H9 (cell line): Measurements from ENCODE around the gene CBFA2T2. TPM values are rescaled to one million over a fixed set of nuclear protein-coding genes. Genes with fewer than 3 reads are reported as not detected.

Experiments
- DNase-seq: peaks from one replicate; pipeline ENCODE4 v3.0.0-alpha.2; 2017
- H2AFZ ChIP-seq: one replicate; pipeline ENCODE4 v1.6.1; 2013; ENCODE audit warnings: mild to moderate bottlenecking, low read length, control low read depth, moderate library complexity
- H2AK5ac ChIP-seq: 2 replicates; pipeline ENCODE4 v1.6.1; 2013; ENCODE audit warnings: low read length, control low read depth, mixed read lengths; ENCODE audit not compliant: insufficient read length
- H2BK120ac ChIP-seq: one replicate; pipeline ENCODE4 v1.6.1; 2013; ENCODE audit warnings: low read depth, mild to moderate bottlenecking, low read length, control low read depth, inconsistent platforms; ENCODE audit not compliant: poor library complexity, severe bottlenecking
- H2BK12ac ChIP-seq: 2 replicates; pipeline ENCODE4 v1.6.1; 2013; ENCODE audit warnings: low read length, control low read depth, mixed read lengths, low read depth; ENCODE audit not compliant: insufficient read length
- H2BK15ac ChIP-seq: 2 replicates; pipeline ENCODE4 v1.6.1; 2013; ENCODE audit warnings: low read depth, low read length, control low read depth
- H2BK20ac ChIP-seq: one replicate; pipeline ENCODE4 v1.6.1; 2013; ENCODE audit warnings: low read depth, mild to moderate bottlenecking, low read length, control low read depth, inconsistent platforms; ENCODE audit not compliant: poor library complexity, severe bottlenecking
- H2BK5ac ChIP-seq: 2 replicates; pipeline ENCODE4 v1.6.1; 2013; ENCODE audit warnings: low read length, control low read depth, mixed read lengths; ENCODE audit not compliant: insufficient read length
- H3K14ac ChIP-seq: 2 replicates; pipeline ENCODE4 v1.6.1; 2013; ENCODE audit warnings: low read length, control low read depth; ENCODE audit not compliant: insufficient read depth
- H3K18ac ChIP-seq: 2 replicates; pipeline ENCODE4 v1.6.1; 2013; ENCODE audit warnings: low read depth, mild to moderate bottlenecking, mixed read lengths, low read length, control low read depth; ENCODE audit not compliant: insufficient read length
- H3K23ac ChIP-seq: 2 replicates; pipeline ENCODE4 v1.6.1; 2013; ENCODE audit warnings: low read length, control low read depth, mixed read lengths, low read depth; ENCODE audit not compliant: insufficient read length
- H3K23me2 ChIP-seq: 2 replicates; pipeline ENCODE4 v1.6.1; 2013; ENCODE audit warnings: low read depth, mild to moderate bottlenecking, mixed read lengths, low read length, control low read depth; ENCODE audit not compliant: insufficient read length, poor library complexity, severe bottlenecking
- H3K27ac ChIP-seq: 2 replicates; pipeline ENCODE4 v1.5.1; 2013; ENCODE audit warnings: low read length, control low read depth, mixed read lengths, low read depth; ENCODE audit not compliant: insufficient read length
- H3K27me3 ChIP-seq: 2 replicates; pipeline ENCODE4 v1.6.1; 2013; ENCODE audit warnings: low read length, control low read depth, inconsistent platforms; ENCODE audit not compliant: insufficient read depth
- H3K4ac ChIP-seq: 2 replicates; pipeline ENCODE4 v1.6.1; 2013; ENCODE audit warnings: low read depth, mild to moderate bottlenecking, control low read depth, inconsistent platforms, low read length, moderate library complexity
- H3K4me1 ChIP-seq: 2 replicates; pipeline ENCODE4 v1.6.1; 2013; ENCODE audit warnings: low read length, control low read depth, inconsistent platforms; ENCODE audit not compliant: insufficient read depth
- H3K4me2 ChIP-seq: 2 replicates; pipeline ENCODE4 v1.6.1; 2013; ENCODE audit warnings: low read length, control low read depth, mixed read lengths; ENCODE audit not compliant: insufficient read length, insufficient read depth
- H3K56ac ChIP-seq: 2 replicates; pipeline ENCODE4 v1.6.1; 2013; ENCODE audit warnings: low read depth, mild to moderate bottlenecking, mixed read lengths, low read length, control low read depth; ENCODE audit not compliant: insufficient read length
- H3K79me1 ChIP-seq: 2 replicates; pipeline ENCODE4 v1.6.1; 2013; ENCODE audit warnings: low read depth, mild to moderate bottlenecking, moderate library complexity, low read length, control low read depth, inconsistent platforms; ENCODE audit not compliant: insufficient read depth, poor library complexity, severe bottlenecking
- H3K79me2 ChIP-seq: 2 replicates; pipeline ENCODE4 v1.6.1; 2013; ENCODE audit warnings: low read length, control low read depth, inconsistent platforms; ENCODE audit not compliant: insufficient read depth
- H3K9ac ChIP-seq: 2 replicates; pipeline ENCODE4 v1.6.1; 2013; ENCODE audit warnings: low read length, control low read depth, mixed read lengths; ENCODE audit not compliant: insufficient read length; ENCODE audit errors: extremely low read depth
- H3K9me3 ChIP-seq: one replicate; pipeline ENCODE4 v1.6.1; 2013; ENCODE audit warnings: low read depth, low read length, inconsistent platforms; ENCODE audit not compliant: control insufficient read depth
- H3T11ph ChIP-seq: one replicate; pipeline ENCODE4 v1.6.1; 2013; ENCODE audit warnings: mild to moderate bottlenecking, low read length, control low read depth, inconsistent platforms
- H4K20me1 ChIP-seq: one replicate; pipeline ENCODE4 v1.6.1; 2013; ENCODE audit not compliant: control insufficient read depth, insufficient read length, insufficient read depth
- H4K5ac ChIP-seq: 2 replicates; pipeline ENCODE4 v1.6.1; 2013; ENCODE audit warnings: low read depth, mild to moderate bottlenecking, mixed read lengths, low read length, control low read depth; ENCODE audit not compliant: insufficient read length
- H4K8ac ChIP-seq: replicated peaks from 2 replicates; pipeline ENCODE4 v1.6.1; 2013; ENCODE audit warnings: low read length, control low read depth, mixed read lengths, low read depth; ENCODE audit not compliant: insufficient read length
- H4K91ac ChIP-seq: 2 replicates; pipeline ENCODE4 v1.6.1; 2013; ENCODE audit warnings: low read depth, mild to moderate bottlenecking, moderate library complexity, mixed read lengths, low read length, control low read depth; ENCODE audit not compliant: insufficient read length
- H3K27ac Mint-ChIP-seq, 3 experiments: 2 replicates in 2 of 3; 3 replicates in 1 of 3; pipeline ENCODE4 v1.8.0; 2020 to 2021; ENCODE audit warnings: mixed read lengths in 3 of 3, mild to moderate bottlenecking in 1 of 3, moderate library complexity in 1 of 3
- H3K27me3 Mint-ChIP-seq: 2 replicates; pipeline ENCODE4 v1.8.0; 2021; ENCODE audit warnings: low read depth, mild to moderate bottlenecking, moderate library complexity, mixed read lengths
- H3K36me3 Mint-ChIP-seq, 3 experiments: 2 replicates in 2 of 3; 3 replicates in 1 of 3; pipeline ENCODE4 v1.8.0; 2020 to 2021; ENCODE audit warnings: low read depth in 3 of 3, mixed read lengths in 3 of 3; ENCODE audit not compliant: insufficient read depth in 1 of 3
- H3K4me1 Mint-ChIP-seq, 2 experiments: 2 replicates each; pipeline ENCODE4 v1.8.0; 2020; ENCODE audit warnings: mixed read lengths in 2 of 2
- H3K4me3 Mint-ChIP-seq, 2 experiments: 2 replicates in 1 of 2; 3 replicates in 1 of 2; pipeline ENCODE4 v1.8.0; 2020 to 2021; ENCODE audit warnings: mild to moderate bottlenecking in 2 of 2, mixed read lengths in 2 of 2, moderate library complexity in 1 of 2
- H3K9me3 Mint-ChIP-seq, 2 experiments: 2 replicates in 1 of 2; 3 replicates in 1 of 2; pipeline ENCODE4 v1.8.0; 2020; ENCODE audit warnings: mild to moderate bottlenecking in 2 of 2, mixed read lengths in 2 of 2, moderate library complexity in 1 of 2
- CTCF ChIP-seq: fragments of 200-600 bp; sonication (generic); conservative IDR thresholded peaks from 3 replicates; pipeline ENCODE4 v1.8.0; 2021; ENCODE audit warnings: antibody characterized with exemption, mild to moderate bottlenecking
- WGBS: extraction: QIAGEN DNeasy Blood & Tissue Kit; methylation state at CpG from one replicate; pipeline ENCODE4 v1.1.7; 2013; ENCODE audit warnings: missing lambda C conversion rate, low lambda C conversion rate, mixed read lengths; ENCODE audit not compliant: insufficient read length; ENCODE audit errors: extremely low coverage; 5-methylcytosine and 5-hydroxymethylcytosine counted together
- total RNA-seq: library from RNA; stranded (reverse); gene quantifications from 2 replicates; pipeline ENCODE4 v1.2.1, GENCODE V29; 2021

CBFA2T2 gene
- total RNA-seq, 1 experiment from 2014 or later = 11.2 TPM

- Histone ChIP-seq H2BK5ac (no peak overlapping the region), H2AK5ac (no peak overlapping the region), H2BK12ac (no peak overlapping the region), H3T11ph (no peak overlapping the region), H3K79me2 (no peaks in the 10 kb centered on the region), H4K20me1 (no peaks in the 10 kb centered on the region), H3K23ac (no peak overlapping the region), H2AFZ (no peak overlapping the region), H3K79me1 (no peaks in the 10 kb centered on the region), H3K4me1 (no peaks in the 10 kb centered on the region), H3K56ac (no peak overlapping the region), H4K91ac (no peak overlapping the region), H3K9ac (no peak overlapping the region), H3K23me2 (no peaks in the 10 kb centered on the region), H3K9me3 (no peaks in the 10 kb centered on the region), H3K27ac (no peak overlapping the region), H2BK20ac (no peak overlapping the region), H2BK15ac (no peak overlapping the region), H4K5ac (no peak overlapping the region), H3K4me2 (no peak overlapping the region), H4K8ac (no peak overlapping the region), H2BK120ac (no peak overlapping the region), H3K18ac (no peak overlapping the region), H3K14ac (no peak overlapping the region), H3K4ac (no peak overlapping the region), H3K27me3 (no peaks in the 10 kb centered on the region)
- peak overlapping the region in 1 of 3 experiments; percentile 69; a peak in 1 of 7 replicates for H3K27ac Mint-ChIP-seq
- H3K4me1 Mint-ChIP-seq = peaks cover 9 to 15% of the 10 kb centered on the region in 2 experiments
- no peaks in the 10 kb centered on the region; a peak in 1 of 7 replicates for H3K36me3 Mint-ChIP-seq
- no peak for DNase-seq
- no peak overlapping the region for H3K4me3 Mint-ChIP-seq
- no peaks in the 10 kb centered on the region; a peak in 1 of 5 replicates for H3K9me3 Mint-ChIP-seq
- no peaks in the 10 kb centered on the region; the same call in 1 of the 2 replicates for H3K27me3 Mint-ChIP-seq
- TF ChIP-seq CTCF = no peak
- WGBS = no CpG with 5 or more reads among the region's 2 CpGs
Observed at GRCh38 chr20:33501000-33501399, 11.1 kb downstream of the CBFA2T2 start.
